Hematopoietic multipotent progenitor cell treated with erythropoietin and hydrocortisone succinate and interleukin-3 and kit ligand, for 15 days (in vitro differentiated cells): Measurements from ENCODE around the gene NEU2.
"Not testable (repeated sequence)": the region's sequence is repeated elsewhere in the genome, so short reads cannot be mapped to it uniquely, and the experiment has no call there.

Experiments
- DNase-seq: peaks from one replicate; pipeline ENCODE4 v3.0.0-alpha.2; 2015; ENCODE audit warnings: low spot score

NEU2 gene

DNA sequence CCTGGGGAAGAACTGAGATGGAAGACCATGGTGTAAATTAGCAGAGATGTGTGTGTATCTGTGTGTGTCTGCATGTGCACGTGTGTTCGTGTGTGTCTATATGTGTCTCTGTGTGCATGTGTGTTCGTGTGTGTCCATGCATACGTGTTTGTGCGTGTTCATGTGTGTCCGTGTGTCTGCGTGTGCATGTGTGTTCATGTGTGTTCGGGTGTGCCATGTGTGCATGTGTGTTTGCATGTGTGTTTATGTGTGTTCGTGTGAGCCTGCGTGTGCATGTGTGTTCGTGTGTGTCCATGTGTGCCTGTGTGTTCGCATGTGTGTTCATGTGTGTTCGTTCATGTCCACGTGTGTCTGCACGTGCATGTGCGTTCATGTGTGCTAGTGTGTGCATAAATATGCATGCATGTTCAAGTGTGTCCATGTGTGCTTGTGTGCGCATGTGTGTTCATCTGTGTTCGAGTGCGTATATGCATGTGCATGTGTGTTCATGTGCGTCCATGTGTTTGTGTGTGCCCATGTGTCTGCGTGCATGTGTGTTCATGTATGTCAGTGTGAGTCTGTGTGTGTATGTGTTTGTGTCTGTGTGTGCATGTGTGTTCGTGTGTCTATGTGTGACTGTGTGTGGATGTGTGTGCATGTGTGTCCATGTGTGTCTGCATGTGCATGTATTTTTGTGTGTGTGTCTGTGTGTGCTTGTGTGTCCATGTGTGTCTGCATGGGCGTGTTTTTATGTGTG, 3.1 kb downstream of the NEU2 start:
- DNase-seq = no peak

DNA sequence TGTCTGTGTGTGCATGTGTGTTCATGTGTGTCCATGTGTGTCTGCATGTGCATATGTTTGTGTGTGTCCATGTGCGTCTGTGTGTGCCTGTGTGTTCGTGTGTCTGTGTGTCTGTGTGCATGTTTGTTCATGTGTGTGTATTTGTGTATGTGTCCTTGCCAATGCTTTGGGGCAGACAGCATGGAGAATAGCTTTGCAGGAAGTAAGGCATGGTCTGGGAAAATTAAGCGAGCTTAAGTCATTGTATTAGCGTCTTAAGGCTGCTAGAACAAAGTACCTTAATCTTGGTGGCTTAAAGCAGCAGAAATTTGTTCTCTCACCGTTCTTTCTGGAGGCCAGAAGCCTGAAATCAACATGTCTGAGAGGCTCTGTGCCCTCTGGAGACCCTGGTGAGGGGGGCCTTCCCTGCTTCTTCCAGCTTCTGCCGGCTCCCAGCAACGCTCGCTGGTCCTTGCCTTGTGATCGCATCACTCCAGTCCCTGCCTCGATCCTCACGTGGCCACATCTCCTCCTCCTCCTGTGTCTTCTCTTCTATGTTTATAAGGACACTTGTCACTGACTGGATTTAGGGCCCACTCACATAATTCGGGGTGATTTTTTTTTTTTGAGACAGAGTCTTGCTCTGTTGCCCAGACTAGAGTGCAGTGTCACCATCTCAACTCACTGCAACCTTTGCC, 3.8 kb downstream of the NEU2 start:
- DNase-seq = no peak

DNA sequence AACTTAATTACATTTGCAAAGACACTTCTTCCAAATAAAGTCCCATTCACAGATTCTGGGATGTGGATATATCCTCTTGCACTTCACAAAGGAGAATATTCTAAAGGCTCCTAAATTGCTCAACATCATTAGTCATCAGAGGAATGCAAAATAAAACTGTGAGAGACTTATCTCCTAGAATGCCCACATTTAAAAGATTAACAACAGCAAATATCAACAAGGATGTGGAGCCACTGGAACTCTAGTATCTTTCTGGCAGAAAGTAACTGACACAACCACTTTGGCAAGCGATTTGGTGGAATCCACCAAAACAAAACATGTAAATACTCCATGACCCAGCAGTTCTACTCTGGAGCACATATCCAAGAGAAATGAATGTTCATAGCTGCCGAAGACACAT, 4.6 kb downstream of the NEU2 start:
- no peak for DNase-seq

DNA sequence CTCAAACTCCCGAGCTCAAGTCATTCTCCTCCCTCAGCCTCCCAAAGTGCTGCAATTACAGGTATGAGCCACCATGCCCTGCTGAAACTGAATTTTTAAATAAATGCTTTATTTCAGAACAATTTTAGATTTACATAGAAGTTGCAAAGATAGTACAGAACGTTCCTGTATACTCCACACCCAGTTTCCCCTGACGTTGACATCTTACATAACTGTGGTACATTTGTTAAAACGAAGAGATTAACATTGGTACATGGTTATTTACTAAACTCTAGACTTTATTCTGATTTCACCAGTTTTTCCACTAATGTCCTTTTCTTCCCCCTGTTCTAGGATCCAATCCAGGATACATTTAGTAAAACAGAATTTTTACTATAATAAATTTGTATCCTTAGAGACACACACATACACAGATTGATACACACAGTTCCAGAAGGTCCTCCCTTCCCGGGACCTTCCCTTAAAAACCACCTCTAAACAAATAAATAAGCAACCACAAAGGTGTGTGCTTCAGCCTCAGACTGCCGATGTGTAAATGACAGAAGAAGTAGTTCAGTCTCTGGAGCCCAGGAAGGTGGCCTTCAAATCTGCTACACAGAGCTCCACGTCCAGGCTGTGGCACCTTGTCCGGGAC, 6.9 kb downstream of the NEU2 start:
- no peak for DNase-seq

DNA sequence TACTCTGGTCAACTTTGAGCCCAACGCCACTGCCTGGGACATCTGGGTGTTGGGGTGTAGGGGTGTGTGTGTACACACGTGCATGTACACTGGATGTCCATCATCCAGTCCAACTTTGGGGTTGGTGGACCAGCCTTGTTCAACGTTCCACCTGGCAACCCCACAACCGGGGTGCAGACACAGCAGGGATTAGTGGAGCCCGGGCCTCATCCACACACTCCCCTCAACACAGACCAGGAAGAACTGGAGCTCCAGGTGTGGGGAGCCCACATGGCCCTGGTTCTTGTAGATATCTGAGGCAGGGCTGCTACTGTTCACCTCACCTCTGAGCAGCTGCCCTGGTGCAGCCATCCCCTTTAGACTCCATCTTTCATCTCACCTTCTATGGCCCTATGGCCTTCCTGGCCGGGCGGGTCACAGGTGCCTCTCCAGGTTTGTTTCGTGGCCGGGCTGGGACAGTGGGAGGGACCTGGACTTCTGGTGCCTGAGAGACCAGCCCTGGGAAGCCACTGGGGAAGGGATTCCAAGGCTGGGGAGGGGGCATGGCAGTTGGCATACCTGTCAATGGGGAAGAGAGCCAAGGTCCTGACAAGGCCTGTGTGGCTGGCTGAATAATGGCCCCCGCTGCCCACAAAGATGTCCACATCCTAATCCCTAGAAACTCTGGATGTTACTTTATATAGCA, 7.5 kb downstream of the NEU2 start:
- DNase-seq = no peak

DNA sequence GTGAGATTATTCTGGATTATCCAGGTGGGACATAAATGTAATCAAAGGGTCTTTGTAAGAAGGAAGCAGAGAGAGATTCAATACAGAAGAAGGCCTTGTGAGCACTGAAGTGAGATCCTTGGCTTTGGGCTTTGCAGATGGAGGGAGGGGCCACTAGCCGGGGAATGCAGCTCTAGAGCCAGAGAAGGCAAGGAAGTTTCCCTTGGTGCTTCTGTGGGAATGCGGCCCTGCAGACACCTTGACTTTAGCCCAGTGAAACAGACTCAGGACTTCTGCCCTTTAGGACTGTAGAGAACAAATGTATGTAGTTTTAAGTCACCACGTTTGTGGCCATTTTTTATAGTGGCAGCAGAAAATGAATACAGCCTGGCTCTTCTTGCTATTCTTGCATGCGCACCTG, 8.1 kb downstream of the NEU2 start:
- no peak for DNase-seq

DNA sequence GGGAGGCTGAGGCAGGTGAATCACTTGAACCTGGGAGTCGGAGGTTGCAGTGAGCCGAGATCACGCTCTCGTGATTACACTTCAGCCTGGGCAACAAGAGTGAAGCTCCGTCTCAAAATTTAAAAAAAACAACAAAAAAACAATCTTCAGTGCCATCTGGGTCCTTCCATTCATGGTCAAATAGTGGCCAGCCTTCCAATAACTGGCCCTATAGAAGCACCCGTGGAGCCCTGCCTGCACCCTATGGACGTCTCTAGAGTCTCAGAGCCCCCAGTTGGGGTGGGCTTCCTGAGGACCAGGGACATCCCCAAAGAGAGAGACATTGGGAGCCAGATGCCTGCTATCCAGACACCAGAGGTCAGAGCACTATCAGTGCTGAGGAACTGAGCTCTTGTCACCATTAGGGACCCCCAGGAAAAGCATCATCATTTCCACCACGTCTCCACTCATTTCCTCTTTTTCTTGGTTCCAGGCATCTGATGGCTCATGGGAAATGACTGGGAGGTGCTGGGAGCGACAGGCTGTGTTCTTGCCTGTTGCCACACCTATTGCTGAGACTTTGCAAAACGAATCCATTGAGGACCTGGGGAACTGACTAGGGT, 9.4 kb downstream of the NEU2 start:
- DNase-seq = no peak

DNA sequence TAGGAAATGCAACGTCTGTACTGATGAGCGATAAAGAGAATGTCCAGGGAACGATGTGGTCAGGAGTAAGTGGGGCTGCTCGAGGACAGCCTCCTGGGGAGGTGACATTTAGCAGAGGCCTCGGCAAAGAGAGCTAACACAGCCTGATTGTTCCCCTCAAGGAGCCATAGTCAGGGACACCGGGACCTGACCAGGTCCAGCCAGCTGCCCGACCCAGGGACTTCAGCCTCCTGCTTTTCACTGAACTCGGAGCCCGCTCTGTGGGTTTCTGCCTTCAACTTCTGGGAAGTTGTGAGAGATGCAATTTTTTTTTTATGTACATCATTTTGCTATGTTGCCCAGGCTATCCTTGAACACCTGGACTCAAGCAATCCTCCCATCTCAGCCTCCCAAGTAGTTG, 10.1 kb downstream of the NEU2 start:
- DNase-seq = no peak

DNA sequence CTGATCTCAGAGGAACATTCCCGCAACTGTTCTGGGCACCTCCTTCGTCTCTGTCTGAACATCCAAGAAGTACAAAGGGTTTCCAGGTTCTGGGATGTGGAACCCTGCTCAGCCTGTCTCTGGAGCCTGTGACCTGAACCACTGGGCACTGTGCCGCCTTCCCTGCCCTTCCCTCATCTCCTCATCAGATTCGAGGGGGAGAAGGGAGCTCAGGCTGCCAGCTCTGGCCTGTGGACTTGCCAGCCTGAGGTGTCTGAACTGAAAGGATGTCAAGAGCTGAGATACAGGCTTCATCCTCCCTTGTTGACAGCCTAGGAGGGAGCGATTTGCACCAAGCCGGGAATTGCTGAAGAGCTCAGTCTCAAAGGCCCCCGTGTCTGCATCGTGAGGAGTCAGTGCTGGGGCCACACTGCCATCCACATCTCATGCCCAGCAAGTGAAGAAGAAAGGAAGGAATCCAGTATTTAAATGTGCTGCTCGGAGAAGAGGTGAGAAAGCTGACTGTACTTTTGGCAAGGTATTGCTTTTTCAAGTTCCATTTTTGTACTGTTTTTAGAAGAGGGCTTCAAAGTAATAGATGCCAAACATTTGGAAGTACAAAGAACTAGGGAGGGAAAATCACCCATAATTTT, 12.6 kb downstream of the NEU2 start:
- no peak for DNase-seq

DNA sequence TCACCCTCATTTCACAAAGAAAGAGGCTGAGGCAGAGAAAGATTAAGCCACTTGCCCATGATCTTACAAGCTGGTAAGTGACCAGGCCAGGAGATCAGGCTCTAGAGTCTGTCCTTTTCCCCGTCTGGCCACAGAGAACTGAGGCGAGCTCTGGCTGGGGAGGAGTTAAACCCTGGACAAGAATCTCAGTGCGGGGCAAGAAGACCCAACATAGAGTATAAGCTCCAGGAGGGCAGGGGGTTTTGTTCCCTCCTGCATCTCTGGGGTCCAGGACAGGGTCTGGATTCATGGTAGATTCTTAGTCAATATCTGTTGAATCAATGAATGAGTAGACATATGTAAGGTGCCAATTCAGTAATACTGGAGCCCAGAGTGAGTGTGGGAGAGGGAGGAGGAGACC, 14.7 kb downstream of the NEU2 start:
- no peak for DNase-seq

DNA sequence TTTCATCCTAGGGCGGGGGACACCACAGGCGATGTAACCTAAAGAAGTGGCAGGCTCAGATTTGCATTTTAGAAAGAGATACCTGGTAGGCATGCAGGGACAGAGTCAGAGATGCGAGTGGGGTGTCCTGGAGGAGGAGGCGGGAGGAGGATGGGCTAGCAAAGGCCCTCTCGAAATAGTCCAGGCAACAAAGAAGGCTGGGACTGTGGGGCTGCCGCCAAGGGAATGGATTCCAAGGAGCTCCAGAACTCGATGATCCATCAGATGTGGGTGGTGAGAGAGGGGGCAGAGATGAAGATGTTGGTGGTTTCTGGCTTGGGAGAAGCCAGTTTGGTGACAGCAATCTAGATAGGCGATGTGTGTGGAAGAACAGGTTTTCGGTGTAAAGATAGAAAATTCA, 15.2 kb downstream of the NEU2 start:
- DNase-seq = no peak

DNA sequence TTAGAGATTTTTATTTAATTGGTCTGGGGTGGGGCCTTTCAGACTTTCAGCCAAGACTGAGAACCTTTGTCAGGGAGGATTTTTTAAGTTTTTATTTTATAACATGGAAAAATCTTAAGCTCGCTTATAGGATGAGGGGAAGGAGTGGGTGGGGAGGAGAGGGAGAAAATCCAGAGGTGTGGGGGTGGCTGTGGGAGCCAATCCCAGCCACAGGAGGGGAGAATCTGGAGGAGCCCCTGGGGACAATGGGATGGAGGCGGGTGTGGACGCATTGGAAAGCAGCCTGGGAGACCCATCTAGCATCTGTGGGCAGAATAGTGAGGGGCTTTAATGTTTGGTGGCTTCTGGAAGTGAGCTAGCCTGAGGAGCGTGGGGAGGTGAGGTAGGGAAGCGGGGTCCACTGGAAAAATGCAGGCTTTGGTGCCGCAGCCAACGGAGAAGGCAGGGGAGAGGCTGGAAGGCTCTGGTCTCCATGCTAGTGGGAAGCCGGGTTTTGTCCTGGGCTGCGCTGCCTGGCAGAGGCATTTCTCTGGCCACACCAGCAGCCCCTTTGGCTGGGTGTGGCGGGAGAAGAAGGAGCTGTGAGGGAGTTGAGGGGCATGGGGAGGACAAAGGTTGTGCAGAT, 16.2 kb downstream of the NEU2 start:
- no peak for DNase-seq

DNA sequence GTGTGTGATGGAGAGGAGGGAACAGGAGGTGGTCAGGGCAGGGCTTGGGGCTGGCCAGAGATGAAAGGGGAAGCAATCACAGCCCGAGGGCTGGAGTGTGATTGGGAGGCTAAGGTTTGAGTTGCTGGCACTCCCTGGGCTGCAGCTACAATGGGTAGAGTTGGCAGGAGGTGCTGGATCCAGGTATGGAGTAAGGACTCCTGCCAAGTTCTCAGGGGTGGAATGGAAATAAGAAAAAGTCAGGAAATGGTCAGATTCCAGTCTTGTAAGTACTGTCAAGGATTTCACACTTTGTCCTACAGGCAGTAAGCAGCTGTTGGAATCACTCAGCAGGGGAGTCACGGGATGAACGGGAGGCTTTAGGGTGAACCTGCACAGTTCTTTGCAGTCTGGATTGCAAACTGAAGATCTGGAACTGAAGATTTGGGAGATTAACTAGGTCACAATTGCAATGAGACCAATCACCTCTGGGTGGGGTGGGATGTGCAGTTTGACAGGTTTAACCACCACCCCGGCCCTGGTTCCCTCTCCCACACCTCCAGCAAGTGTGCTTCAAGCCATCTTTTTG, 16.8 kb downstream of the NEU2 start:
- DNase-seq = no peak

DNA sequence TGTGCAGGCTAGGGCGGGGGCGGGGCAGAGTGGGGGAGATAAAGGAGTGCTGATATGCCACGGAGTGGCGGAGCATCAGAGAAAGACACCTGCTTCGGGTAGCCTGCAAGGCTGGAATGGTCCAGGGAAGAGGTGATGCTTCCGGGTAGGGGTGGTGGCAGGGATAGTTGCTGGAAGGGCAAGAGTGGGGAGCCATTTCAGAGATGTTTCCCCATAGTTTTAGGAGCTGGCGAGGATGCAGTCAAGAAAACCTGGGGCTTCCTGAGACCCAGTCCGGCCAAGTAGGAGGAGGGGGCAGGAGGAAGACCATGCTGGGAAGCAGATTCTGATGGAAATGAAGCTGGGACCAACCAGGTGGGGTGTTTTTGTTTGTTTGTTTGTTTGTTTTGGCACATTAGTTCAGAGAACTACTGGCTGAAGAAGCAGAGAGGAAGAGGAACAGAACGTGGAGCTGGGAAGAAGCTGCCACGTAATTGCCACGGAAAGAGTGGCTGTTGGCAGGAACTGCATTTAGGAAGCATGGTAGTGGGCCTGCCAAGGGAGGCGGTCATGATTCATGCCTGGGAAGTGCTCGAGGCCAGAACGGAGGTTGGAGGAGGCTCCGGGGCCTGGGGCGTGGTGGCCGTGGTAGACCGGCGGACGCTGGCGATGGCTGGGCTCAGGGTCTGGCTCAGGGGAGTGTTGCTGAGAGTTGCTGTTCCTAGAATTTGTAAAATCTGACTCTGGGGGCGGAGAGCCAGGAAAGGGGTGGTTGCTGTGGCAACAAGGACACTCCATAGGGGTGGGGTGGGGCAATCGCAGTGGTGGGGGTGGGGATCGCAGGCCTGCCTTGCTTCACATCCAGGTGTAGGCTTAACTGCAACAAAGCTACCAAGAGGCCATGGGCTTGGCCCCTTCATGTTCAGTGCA, 19.0 kb downstream of the NEU2 start:
- DNase-seq = no peak

DNA sequence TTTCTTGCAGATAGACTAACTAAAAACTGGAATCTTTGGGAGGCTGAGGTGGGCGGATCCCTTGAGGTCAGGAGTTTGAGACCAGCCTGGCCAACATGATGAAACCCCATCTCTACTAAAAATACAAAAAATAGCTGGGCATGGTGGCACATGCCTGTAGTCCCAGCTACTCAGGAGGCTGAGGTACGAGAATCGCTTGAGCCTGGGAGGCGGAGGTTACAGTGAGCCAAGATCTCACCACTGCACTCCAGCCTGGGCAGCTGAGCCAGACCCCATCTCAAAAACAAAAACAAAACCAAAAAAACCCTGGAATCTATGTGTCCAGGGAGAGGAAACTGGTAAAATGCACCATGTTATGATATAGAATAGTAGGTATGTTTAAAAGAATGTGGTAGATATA, 20.0 kb downstream of the NEU2 start:
- DNase-seq = not testable (repeated sequence)

DNA sequence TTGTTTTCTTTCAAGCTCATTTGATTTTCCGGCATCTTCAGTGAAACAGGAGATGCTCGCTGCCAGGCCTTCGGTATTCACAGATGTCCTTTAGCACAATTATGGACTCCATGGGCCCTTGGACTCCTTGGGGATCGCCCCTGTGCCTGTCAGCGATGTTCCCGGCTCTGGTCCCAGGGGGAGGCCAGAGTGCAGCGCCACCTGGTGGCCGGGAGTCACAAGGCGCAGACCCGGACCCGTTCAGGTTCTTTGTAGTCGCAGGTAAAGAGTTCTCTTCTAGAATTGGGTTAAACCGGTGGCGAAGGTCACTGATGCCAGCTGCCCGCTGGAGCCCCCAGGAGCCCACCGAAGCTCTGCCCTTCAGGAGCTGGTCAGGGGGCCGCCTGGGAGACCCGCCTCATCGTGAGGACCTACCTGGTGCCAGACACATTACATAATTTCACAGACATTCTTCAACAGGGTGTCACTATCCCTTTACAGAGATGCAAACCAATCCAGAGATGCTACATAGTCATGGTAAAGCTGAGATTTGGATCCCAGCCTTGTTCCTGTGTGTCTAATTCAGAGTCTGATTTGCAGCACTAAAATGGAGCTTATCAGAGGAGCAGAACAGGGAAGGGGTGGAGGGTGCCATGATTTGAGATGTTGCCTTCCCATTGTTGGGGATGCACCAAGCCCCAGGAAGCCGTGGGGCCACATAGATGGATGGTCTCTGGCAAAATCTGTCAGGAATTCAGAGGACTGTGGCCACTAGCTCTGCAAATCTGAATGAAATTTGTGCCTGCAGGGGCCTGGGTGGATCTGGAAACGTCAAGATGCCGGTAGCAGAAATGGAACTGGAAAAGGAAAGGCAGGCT, 21.7 kb downstream of the NEU2 start:
- DNase-seq = peak; percentile 74

DNA sequence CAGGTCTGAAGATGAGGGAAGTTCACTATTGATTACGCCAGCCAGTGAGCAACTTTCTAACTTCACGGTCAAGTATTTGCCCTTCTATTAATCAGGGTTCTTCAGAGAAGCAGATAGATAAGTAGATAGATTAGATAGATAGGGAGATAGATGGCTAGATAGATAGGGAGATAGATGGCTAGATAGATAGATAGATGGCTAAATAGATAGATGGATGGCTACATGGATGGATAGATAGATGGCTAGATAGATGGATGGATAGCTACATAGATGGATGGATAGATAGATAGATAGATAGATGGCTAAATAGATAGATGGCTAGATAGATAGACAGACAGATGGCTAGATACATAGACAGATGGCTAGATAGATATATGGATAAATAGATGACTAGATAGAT, 22.9 kb downstream of the NEU2 start:
- DNase-seq = no peak

DNA sequence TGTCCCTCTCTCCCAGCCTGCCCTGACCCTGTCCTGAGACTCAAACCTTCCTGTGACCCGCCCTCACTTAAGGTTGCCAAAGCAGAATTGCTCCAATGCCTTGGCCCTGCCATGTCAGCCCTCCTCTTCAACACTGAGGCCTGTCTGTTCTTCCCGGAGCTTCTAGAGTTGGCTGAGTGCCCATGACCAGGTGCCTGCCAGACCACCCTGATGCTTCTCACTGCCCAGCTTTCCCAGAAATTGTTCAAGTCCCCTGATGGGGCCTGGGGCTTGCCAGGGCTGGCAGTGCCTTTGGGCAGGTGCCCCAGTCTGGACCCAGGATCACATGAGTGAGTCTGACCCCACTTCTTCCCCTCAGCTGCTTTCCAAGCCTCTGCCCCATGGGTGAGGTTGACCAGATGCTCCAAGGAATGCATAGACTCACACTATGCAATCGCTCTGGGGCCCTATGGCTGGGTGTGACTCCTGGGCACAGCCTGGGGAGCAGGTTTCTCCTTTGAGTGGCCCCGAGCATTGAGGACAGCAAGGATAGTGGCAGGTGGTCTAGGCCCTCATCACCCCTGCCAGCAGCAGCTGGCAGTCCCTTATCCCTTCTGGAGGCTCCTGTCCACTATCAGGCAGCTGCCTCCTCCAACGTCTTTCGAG, 24.6 kb downstream of the NEU2 start:
- no peak for DNase-seq
